Panc1 (cell line): ENCODE results near the gene LAMC2. TPM values are rescaled to one million over a fixed set of nuclear protein-coding genes. Genes with fewer than 3 reads are reported as not detected.

Experiments used
- ATAC-seq: fragments of 200-7000 bp; cut with Tn5 transposase; 2 replicates; pipeline ENCODE4 v1.9.1; 2020; ENCODE audit warnings: mild to moderate bottlenecking, moderate library complexity
- BruUV-seq: library from RNA; stranded (reverse); fragments of 400-500 nt; replicated peaks from 2 replicates; lab custom pipeline; 2021; lab: Mats Ljungman, UMichigan
- CTCF ChIA-PET: fragments of 300-600 bp; sonication (Branson Sonifier 250); formaldehyde crosslinking; loops from one replicate; lab custom pipeline; 2022; ENCODE audit warnings: antibody characterized with exemption; lab: Charles Lee
- POLR2A ChIA-PET: fragments of 300-600 bp; sonication (Branson Sonifier 250); formaldehyde crosslinking; loops from one replicate; lab custom pipeline; 2022; ENCODE audit warnings: antibody characterized with exemption; lab: Charles Lee
- DNase-seq: peaks from one replicate; pipeline ENCODE4 v3.0.0-alpha.2; 2010; ENCODE audit warnings: low read depth, low spot score
- H3K27ac ChIP-seq: 2 replicates; pipeline ENCODE4 v1.5.1; 2011; ENCODE audit warnings: mild to moderate bottlenecking, low read length, inconsistent platforms
- H3K27me3 ChIP-seq: fragments of 200-500 bp; sonication (Bioruptor generic); 2 replicates; pipeline ENCODE4 v1.6.0; 2014; ENCODE audit warnings: low read length, inconsistent platforms; ENCODE audit not compliant: control insufficient read depth, insufficient read depth
- H3K36me3 ChIP-seq: fragments of 200-500 bp; sonication (Bioruptor generic); 2 replicates; pipeline ENCODE4 v1.5.1; 2014; ENCODE audit warnings: inconsistent platforms, mild to moderate bottlenecking, low read length, moderate library complexity; ENCODE audit not compliant: control insufficient read depth, insufficient read depth
- H3K4me1 ChIP-seq: 2 replicates; pipeline ENCODE4 v1.5.1; 2011; ENCODE audit warnings: inconsistent platforms, mild to moderate bottlenecking, low read length, moderate library complexity; ENCODE audit not compliant: control insufficient read depth, insufficient read depth
- H3K4me3 ChIP-seq, 2 experiments: 2 replicates each; pipeline ENCODE4 v1.5.1; 2011 to 2012; ENCODE audit warnings: low read depth in 2 of 2, low read length in 2 of 2, mild to moderate bottlenecking in 2 of 2, inconsistent platforms in 1 of 2, moderate library complexity in 1 of 2
- H3K9me3 ChIP-seq: fragments of 200-500 bp; sonication (Bioruptor generic); 2 replicates; pipeline ENCODE4 v1.5.1; 2014; ENCODE audit warnings: low read depth, mild to moderate bottlenecking, inconsistent platforms, low read length, moderate library complexity; ENCODE audit not compliant: control insufficient read depth, insufficient read depth
- CTCF ChIP-seq: fragments of 450-650 bp; IDR thresholded peaks from 2 replicates; pipeline ENCODE4 v1.5.1; 2017; ENCODE audit warnings: mild to moderate bottlenecking
- POLR2AphosphoS5 ChIP-seq: IDR thresholded peaks from 2 replicates; pipeline ENCODE4 v1.6.1; 2012; ENCODE audit warnings: mild to moderate bottlenecking, low read depth, low read length, moderate library complexity
- REST ChIP-seq, 2 experiments: IDR thresholded peaks; 2 replicates each; pipeline ENCODE4 v1.6.1; 2011 to 2012; ENCODE audit warnings: low read depth in 2 of 2, control low read depth in 1 of 2, low read length in 1 of 2, mild to moderate bottlenecking in 1 of 2, moderate library complexity in 1 of 2; ENCODE audit not compliant: insufficient read depth in 1 of 2
- SIN3A ChIP-seq: IDR thresholded peaks from 2 replicates; pipeline ENCODE4 v1.6.1; 2012; ENCODE audit warnings: low read depth, mild to moderate bottlenecking, low read length, moderate library complexity, borderline replicate concordance; ENCODE audit not compliant: insufficient read depth
- TCF7L2 ChIP-seq: IDR thresholded peaks from 2 replicates; pipeline ENCODE4 v1.6.1; 2011; ENCODE audit warnings: mild to moderate bottlenecking, low read depth, low read length, inconsistent platforms
- in situ Hi-C: cut with HindIII; loops from 2 replicates; pipeline ENCODE4 v1.10.0; 2016; ENCODE audit warnings: low sequenced_read_pairs, low pct_unique_long_range_greater_than_20kb
- intact Hi-C: fragments of 100-400 bp; cut with micrococcal nuclease; formaldehyde crosslinking; loops from one replicate; pipeline ENCODE4 v1.10.0; 2022; ENCODE audit not compliant: unreplicated experiment
- total RNA-seq: library from RNA; stranded (reverse); gene quantifications from one replicate; pipeline ENCODE4 v1.2.1, GENCODE V29; 2021; ENCODE audit not compliant: unreplicated experiment

The LAMC2 gene
- total RNA-seq, 1 experiment from 2014 or later: 8.3 TPM

GRCh38 chr1:183180634-183181056 is 5.4 kb upstream of the LAMC2 start:
- in situ Hi-C loops (no loop called here), intact Hi-C loops (no loop called here)
- ATAC-seq: peak; percentile 94
- H3K27ac ChIP-seq: no peak overlapping the region
- no peaks in the 10 kb centered on the region for H3K36me3 ChIP-seq
- TF ChIP-seq SIN3A: no peak
- TF ChIP-seq TCF7L2: no peak
- TF ChIP-seq POLR2AphosphoS5: no peak
- no peak for TF ChIP-seq CTCF
- no peak for TF ChIP-seq REST (IDR thresholded peaks at IDR 0.05; ENCODE audit: insufficient read depth in 1 of 2, low read depth in 2 of 2, low read length in 1 of 2)
- H3K27me3 ChIP-seq: no peaks in the 10 kb centered on the region
- ChIA-PET POLR2A (no interaction called here), CTCF (no interaction called here)
- no peaks in the 10 kb centered on the region for H3K9me3 ChIP-seq
- no peak for DNase-seq
- no TSS peak for BruUV-seq
- peaks cover 10% of the 10 kb centered on the region for H3K4me1 ChIP-seq
- no peak overlapping the region for H3K4me3 ChIP-seq

GRCh38 chr1:183186841-183187240 is 777 bp downstream of the LAMC2 start:
- Histone ChIP-seq H3K27me3 (no peaks in the 10 kb centered on the region), H3K27ac (no peak overlapping the region), H3K36me3 (no peaks in the 10 kb centered on the region), H3K4me1 (no peaks in the 10 kb centered on the region), H3K4me3 (peak overlapping the region in 1 of 2 experiments; percentile 68; a peak in 2 of 4 replicates), H3K9me3 (no peaks in the 10 kb centered on the region)
- no peak for TF ChIP-seq TCF7L2
- no peak for TF ChIP-seq REST (IDR thresholded peaks at IDR 0.05; ENCODE audit: insufficient read depth in 1 of 2, low read depth in 2 of 2, low read length in 1 of 2)
- intact Hi-C loops (no loop called here), in situ Hi-C loops (no loop called here)
- BruUV-seq: no TSS peak
- POLR2A ChIA-PET: no interaction called here
- DNase-seq: no peak
- CTCF ChIA-PET: no interaction called here
- ATAC-seq: no peak
